Karpas-422 (cell line): ENCODE data around the gene FAM181A. TPM values are rescaled to one million over a fixed set of nuclear protein-coding genes. Genes with fewer than 3 reads are reported as not detected.

Source experiments
- DNase-seq: peaks from one replicate; pipeline ENCODE4 v3.0.0-alpha.2; 2015
- H2AFZ ChIP-seq: fragments of 200-600 bp; sonication (generic); 2 replicates; pipeline ENCODE4 v1.6.1; 2014; ENCODE audit warnings: antibody characterized with exemption, low read length, mixed read lengths
- H3K27ac ChIP-seq: fragments of 200-600 bp; sonication (generic); 2 replicates; pipeline ENCODE4 v1.5.1; 2014; ENCODE audit warnings: mild to moderate bottlenecking, low read length, moderate library complexity
- H3K27me3 ChIP-seq: fragments of 200-600 bp; sonication (generic); 2 replicates; pipeline ENCODE4 v1.6.1; 2014; ENCODE audit warnings: low read length, mixed read lengths
- H3K36me3 ChIP-seq: fragments of 200-600 bp; sonication (generic); 2 replicates; pipeline ENCODE4 v1.6.1; 2014; ENCODE audit warnings: low read length, mixed read lengths; ENCODE audit not compliant: insufficient read depth
- H3K4me1 ChIP-seq: fragments of 200-600 bp; sonication (generic); 2 replicates; pipeline ENCODE4 v1.6.1; 2014; ENCODE audit warnings: mild to moderate bottlenecking, low read length, mixed read lengths
- H3K4me2 ChIP-seq: fragments of 200-600 bp; sonication (generic); 2 replicates; pipeline ENCODE4 v1.6.1; 2014; ENCODE audit warnings: low read length, low read depth, mild to moderate bottlenecking; ENCODE audit not compliant: poor library complexity, severe bottlenecking
- H3K4me3 ChIP-seq: fragments of 200-600 bp; sonication (generic); 2 replicates; pipeline ENCODE4 v1.5.1; 2014; ENCODE audit warnings: mild to moderate bottlenecking, antibody characterized with exemption, low read length, mixed read lengths
- H3K79me2 ChIP-seq: fragments of 200-600 bp; sonication (generic); 2 replicates; pipeline ENCODE4 v1.6.1; 2014; ENCODE audit warnings: mild to moderate bottlenecking, low read length, mixed read lengths
- H3K9ac ChIP-seq: fragments of 200-600 bp; sonication (generic); 2 replicates; pipeline ENCODE4 v1.6.0; 2014; ENCODE audit warnings: low read length
- H3K9me2 ChIP-seq: fragments of 200-600 bp; sonication (generic), shearing (Covaris generic); replicated peaks from 2 replicates; pipeline ENCODE4 v1.6.0; 2014; ENCODE audit warnings: mild to moderate bottlenecking, low read length, moderate library complexity; ENCODE audit not compliant: insufficient read depth
- H3K9me3 ChIP-seq: fragments of 300-700, 200-600 bp; sonication (generic); 2 replicates; pipeline ENCODE4 v1.6.1; 2014; ENCODE audit warnings: low read length, mixed read lengths
- H4K20me1 ChIP-seq: fragments of 200-600 bp; sonication (generic); 2 replicates; pipeline ENCODE4 v1.6.1; 2014; ENCODE audit warnings: mild to moderate bottlenecking, antibody characterized with exemption, low read length, low read depth; ENCODE audit not compliant: insufficient read depth
- total RNA-seq: library from RNA; depleted of rRNA; stranded (reverse); fragments of >200 nt; shearing (Covaris generic); gene quantifications from 2 replicates; pipeline ENCODE4 v1.2.3, GENCODE V29; 2014; ENCODE audit warnings: low replicate concordance

The FAM181A gene
- total RNA-seq, 1 experiment from 2014 or later = not detected

DNA sequence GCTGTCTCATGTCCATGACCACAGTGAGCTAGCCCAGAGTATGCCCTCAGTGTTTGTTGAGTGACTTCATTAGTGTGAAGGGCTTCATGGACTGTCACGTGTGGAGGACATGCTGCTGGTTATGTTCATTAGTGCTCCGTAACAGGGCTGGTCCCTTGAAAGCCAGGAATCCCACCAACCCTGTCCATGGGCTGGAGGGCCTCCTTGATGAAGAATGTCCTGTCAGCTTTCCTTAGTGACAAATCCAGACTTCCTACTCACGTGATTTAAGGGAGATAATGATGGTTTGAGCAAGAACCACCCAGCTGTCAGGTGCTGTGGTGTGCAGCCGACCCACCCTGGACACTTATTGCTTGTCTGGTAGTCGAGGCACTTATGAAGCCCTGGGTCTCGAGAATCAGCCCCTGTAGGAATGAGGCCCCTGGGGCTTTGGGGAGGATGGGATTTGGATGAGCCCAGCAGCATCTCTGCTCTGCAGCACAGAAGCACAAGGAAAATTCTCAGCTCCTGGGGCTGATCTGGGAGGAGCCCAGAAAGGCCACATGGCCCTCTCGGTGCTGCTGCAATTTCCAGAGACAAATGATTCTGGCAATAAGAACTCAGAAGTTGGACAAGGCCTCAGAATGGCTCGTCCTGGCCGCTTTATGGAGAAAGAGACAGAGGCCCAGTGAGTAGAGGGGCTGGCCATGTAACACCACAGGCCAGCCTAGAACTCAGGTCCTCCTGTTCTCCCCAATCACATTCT is 37.2 kb upstream of the FAM181A start:
- Histone ChIP-seq H3K36me3 (no peaks in the 10 kb centered on the region), H4K20me1 (no peaks in the 10 kb centered on the region; the same call in 1 of the 2 replicates), H3K4me2 (no peak overlapping the region), H3K27me3 (no peaks in the 10 kb centered on the region; the same call in 1 of the 2 replicates), H3K9me2 (no peaks in the 10 kb centered on the region), H3K4me3 (no peak overlapping the region), H3K79me2 (no peaks in the 10 kb centered on the region), H2AFZ (no peak overlapping the region), H3K9ac (no peak overlapping the region), H3K9me3 (no peaks in the 10 kb centered on the region), H3K27ac (no peak overlapping the region), H3K4me1 (no peaks in the 10 kb centered on the region; the same call in 1 of the 2 replicates)
- DNase-seq = no peak

- Histone ChIP-seq H3K4me2 (no peak overlapping the region), H4K20me1 (no peaks in the 10 kb centered on the region; the same call in 1 of the 2 replicates), H3K36me3 (no peaks in the 10 kb centered on the region), H3K27me3 (no peaks in the 10 kb centered on the region; the same call in 1 of the 2 replicates), H3K9ac (no peak overlapping the region), H3K4me1 (no peaks in the 10 kb centered on the region; the same call in 1 of the 2 replicates), H3K27ac (no peak overlapping the region), H3K79me2 (no peaks in the 10 kb centered on the region), H3K9me2 (no peaks in the 10 kb centered on the region), H3K9me3 (no peaks in the 10 kb centered on the region), H3K4me3 (no peak overlapping the region), H2AFZ (no peak overlapping the region)
- no peak for DNase-seq
Measured at GRCh38 chr14:93891756-93892504, 35.2 kb upstream of the FAM181A start.

GRCh38 chr14:93892505-93892839 is 34.7 kb upstream of the FAM181A start:
- Histone ChIP-seq H3K9ac (no peak overlapping the region), H3K27me3 (no peaks in the 10 kb centered on the region; the same call in 1 of the 2 replicates), H3K36me3 (no peaks in the 10 kb centered on the region), H3K4me1 (no peaks in the 10 kb centered on the region; the same call in 1 of the 2 replicates), H3K9me3 (no peaks in the 10 kb centered on the region), H3K4me2 (no peak overlapping the region), H3K9me2 (no peaks in the 10 kb centered on the region), H3K4me3 (no peak overlapping the region), H3K79me2 (no peaks in the 10 kb centered on the region), H4K20me1 (no peaks in the 10 kb centered on the region; the same call in 1 of the 2 replicates), H3K27ac (no peak overlapping the region), H2AFZ (0 out of 2 replicates have a peak overlapping the region, but pooled peaks have one; percentile 84)
- no peak for DNase-seq

DNA sequence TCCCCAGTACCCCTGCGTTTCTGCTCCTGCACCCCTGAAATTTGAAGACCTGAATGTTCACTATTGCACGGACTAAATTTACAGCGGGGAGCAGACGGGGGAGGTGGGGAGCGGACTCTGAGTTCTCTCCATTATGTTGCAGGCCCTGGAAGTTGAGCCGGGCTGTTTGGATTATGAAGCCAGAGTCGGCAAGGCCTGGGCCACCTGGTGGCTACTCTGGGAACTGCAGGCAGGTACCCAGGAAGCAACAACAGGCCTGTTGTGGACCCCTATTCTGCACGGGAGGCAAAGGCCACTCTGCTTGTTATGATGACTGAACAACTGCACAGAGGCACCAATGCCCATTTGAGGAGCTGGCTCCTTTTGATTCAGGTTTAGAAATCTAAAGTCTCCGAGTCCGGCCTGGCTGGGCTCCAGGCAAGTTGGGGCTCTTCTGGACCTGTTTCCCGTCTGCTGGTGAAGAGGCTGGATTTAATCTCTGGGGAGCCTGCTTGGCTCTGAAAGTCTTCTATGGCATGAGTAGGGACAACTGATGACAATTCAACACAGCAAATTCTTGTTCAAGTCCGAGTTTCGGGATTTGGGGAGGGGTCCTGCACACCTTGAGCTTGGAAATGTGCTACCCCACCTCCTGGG is 34.1 kb upstream of the FAM181A start:
- Histone ChIP-seq H3K9me3 (no peaks in the 10 kb centered on the region), H3K9ac (no peak overlapping the region), H3K4me1 (no peaks in the 10 kb centered on the region; the same call in 1 of the 2 replicates), H3K27ac (no peak overlapping the region), H3K27me3 (no peaks in the 10 kb centered on the region; the same call in 1 of the 2 replicates), H3K9me2 (no peaks in the 10 kb centered on the region), H3K4me3 (no peak overlapping the region), H3K79me2 (no peaks in the 10 kb centered on the region), H3K36me3 (no peaks in the 10 kb centered on the region), H2AFZ (peak overlapping the region; percentile 84; the same call in 1 of the 2 replicates), H4K20me1 (no peaks in the 10 kb centered on the region; the same call in 1 of the 2 replicates), H3K4me2 (no peak overlapping the region)
- DNase-seq = peak; percentile 92

DNA sequence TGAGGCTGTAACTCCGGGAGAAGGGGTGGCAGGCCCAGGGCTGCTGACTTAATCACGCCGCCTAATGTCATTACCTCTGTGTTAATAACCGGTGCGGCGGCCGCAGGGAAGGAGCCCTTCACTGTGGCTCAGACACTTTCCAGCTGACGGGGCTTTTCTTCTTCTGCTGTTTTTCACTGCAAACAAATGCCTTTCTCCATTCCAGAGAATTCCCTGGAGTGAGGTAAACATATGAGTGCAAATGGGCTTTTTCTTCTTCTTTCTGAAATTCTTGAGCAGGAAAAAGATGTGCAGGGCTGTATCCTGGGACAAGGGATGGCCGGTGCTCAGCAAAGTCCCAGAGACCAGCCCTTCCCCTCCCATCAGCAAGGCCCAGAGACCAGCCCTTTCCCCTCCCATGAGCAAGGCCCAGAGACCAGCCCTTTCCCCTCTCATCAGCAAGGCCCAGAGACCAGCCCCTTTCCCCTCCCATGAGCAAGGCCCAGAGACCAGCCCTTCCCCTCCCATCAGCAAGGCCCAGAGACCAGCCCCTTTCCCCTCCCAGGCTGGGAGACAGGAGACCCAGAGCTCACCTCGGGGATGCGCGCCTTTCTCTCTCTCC is 33.4 kb upstream of the FAM181A start:
- no peaks in the 10 kb centered on the region; the same call in 1 of the 2 replicates for H3K27me3 ChIP-seq
- H3K79me2 ChIP-seq = no peaks in the 10 kb centered on the region
- H3K9ac ChIP-seq = no peak overlapping the region
- no peak overlapping the region for H3K27ac ChIP-seq
- H3K9me2 ChIP-seq = no peaks in the 10 kb centered on the region
- no peak overlapping the region for H2AFZ ChIP-seq
- no peaks in the 10 kb centered on the region for H3K9me3 ChIP-seq
- DNase-seq = no peak
- no peaks in the 10 kb centered on the region for H3K36me3 ChIP-seq
- H4K20me1 ChIP-seq = no peaks in the 10 kb centered on the region; the same call in 1 of the 2 replicates
- H3K4me1 ChIP-seq = no peaks in the 10 kb centered on the region; the same call in 1 of the 2 replicates
- H3K4me2 ChIP-seq = no peak overlapping the region
- H3K4me3 ChIP-seq = no peak overlapping the region

DNA sequence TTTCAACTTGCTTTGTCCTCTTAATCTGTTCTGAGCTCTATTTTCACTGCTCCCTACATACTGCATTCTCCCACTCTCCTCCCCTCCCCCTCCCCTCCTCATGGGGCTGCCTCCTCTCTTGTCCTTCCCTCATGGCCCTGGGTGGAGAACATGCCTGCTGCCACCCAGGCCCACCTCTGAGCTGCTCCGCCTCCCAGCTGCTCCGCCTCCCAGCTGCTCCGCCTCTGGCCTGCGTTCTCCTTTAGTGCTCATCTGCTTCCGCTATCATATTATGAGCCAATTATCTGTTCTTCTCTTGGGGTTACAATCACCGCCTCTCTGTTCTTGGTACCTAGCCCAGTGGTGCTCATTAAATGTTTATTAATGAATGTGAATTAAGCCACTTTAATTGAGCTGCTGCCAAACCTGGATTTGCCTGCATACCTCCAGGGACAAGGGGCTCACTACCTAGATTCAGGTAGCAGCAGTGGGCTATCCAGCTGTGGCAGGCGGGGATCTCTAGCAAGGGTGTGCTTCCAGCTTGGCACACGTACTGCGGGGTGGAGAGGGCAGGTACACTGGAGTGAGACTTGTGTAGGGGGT is 32.0 kb upstream of the FAM181A start:
- Histone ChIP-seq H3K4me1 (no peaks in the 10 kb centered on the region; the same call in 1 of the 2 replicates), H2AFZ (no peak overlapping the region), H3K27ac (no peak overlapping the region), H3K27me3 (no peaks in the 10 kb centered on the region; the same call in 1 of the 2 replicates), H3K9me3 (no peaks in the 10 kb centered on the region), H3K36me3 (no peaks in the 10 kb centered on the region), H3K9me2 (no peaks in the 10 kb centered on the region), H3K4me2 (no peak overlapping the region), H4K20me1 (no peaks in the 10 kb centered on the region; the same call in 1 of the 2 replicates), H3K79me2 (no peaks in the 10 kb centered on the region), H3K9ac (no peak overlapping the region), H3K4me3 (no peak overlapping the region)
- no peak for DNase-seq

- H3K4me3 ChIP-seq = no peak overlapping the region
- H3K4me1 ChIP-seq = no peaks in the 10 kb centered on the region; the same call in 1 of the 2 replicates
- no peaks in the 10 kb centered on the region for H3K36me3 ChIP-seq
- H2AFZ ChIP-seq = no peak overlapping the region
- H3K27me3 ChIP-seq = no peaks in the 10 kb centered on the region
- DNase-seq = no peak
- H3K9ac ChIP-seq = no peak overlapping the region
- no peaks in the 10 kb centered on the region for H4K20me1 ChIP-seq
- no peaks in the 10 kb centered on the region for H3K9me2 ChIP-seq
- no peak overlapping the region for H3K4me2 ChIP-seq
- no peaks in the 10 kb centered on the region for H3K9me3 ChIP-seq
- no peak overlapping the region for H3K27ac ChIP-seq
- no peaks in the 10 kb centered on the region for H3K79me2 ChIP-seq
Measured at GRCh38 chr14:93897476-93897845, 29.7 kb upstream of the FAM181A start.
